Measurements from ENCODE around the gene KRTAP10-9. TPM values are rescaled to one million over a fixed set of nuclear protein-coding genes. Genes with fewer than 3 reads are reported as not detected.
"Not testable (repeated sequence)": the region's sequence is repeated elsewhere in the genome, so short reads cannot be mapped to it uniquely, and the experiment has no call there.

The KRTAP10-9 gene
- polyA plus RNA-seq, 3 donors, result not detected

DNA sequence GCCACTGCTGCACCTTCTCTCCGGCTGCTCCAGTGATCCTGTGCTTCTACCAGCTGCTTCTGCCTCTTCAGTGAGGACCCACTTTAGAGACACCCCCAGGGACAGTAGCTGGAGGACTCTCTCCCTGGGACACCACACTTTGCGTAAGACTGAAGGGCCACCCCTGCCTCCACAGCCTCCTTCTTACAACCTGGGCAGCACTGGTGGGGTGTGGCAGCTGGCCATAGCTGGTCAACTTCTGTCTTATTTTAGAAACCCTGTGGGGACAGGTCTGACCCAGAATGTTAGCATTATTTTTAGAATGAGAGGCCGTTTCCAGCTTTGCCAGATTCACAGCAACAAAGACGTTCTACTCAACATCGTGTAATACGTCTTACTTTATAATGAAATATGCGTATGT is 1.1 kb upstream of the KRTAP10-9 start:
- no peaks in the 10 kb centered on the region for H3K27me3 ChIP-seq (ENCODE audit: control insufficient read depth in 2 of 2, insufficient read depth in 2 of 2, low read length in 2 of 2)
- H3K9me3 Mint-ChIP-seq, result peaks cover 35 to 60% (median 48%) of the 10 kb centered on the region in 7 donors
- H3K27ac ChIP-seq (ENCODE audit: low read depth in 1 of 2, low read length in 2 of 2), result no peak overlapping the region
- DNase-seq, result no peak
- H3K4me1 Mint-ChIP-seq, result no peaks in the 10 kb centered on the region
- intact Hi-C loops (cut with micrococcal nuclease), result no loop called here
- H3K4me3 ChIP-seq (replicated peaks in 1 of 3; ENCODE audit: low read depth in 2 of 3, low read length in 3 of 3), result no peak overlapping the region
- H3K4me2 ChIP-seq (replicated peaks; ENCODE audit: extremely low read depth, low read length, poor library complexity, severe bottlenecking), result no peak overlapping the region
- H3K9me3 ChIP-seq (replicated peaks in 1 of 2; ENCODE audit: control insufficient read depth in 1 of 2, insufficient read depth in 1 of 2, low read length in 2 of 2), result peaks cover 33 to 36% of the 10 kb centered on the region in 2 donors
- TF ChIP-seq, protein P1, sequence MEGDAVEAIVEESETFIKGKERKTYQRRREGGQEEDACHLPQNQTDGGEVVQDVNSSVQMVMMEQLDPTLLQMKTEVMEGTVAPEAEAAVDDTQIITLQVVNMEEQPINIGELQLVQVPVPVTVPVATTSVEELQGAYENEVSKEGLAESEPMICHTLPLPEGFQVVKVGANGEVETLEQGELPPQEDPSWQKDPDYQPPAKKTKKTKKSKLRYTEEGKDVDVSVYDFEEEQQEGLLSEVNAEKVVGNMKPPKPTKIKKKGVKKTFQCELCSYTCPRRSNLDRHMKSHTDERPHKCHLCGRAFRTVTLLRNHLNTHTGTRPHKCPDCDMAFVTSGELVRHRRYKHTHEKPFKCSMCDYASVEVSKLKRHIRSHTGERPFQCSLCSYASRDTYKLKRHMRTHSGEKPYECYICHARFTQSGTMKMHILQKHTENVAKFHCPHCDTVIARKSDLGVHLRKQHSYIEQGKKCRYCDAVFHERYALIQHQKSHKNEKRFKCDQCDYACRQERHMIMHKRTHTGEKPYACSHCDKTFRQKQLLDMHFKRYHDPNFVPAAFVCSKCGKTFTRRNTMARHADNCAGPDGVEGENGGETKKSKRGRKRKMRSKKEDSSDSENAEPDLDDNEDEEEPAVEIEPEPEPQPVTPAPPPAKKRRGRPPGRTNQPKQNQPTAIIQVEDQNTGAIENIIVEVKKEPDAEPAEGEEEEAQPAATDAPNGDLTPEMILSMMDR (IDR thresholded peaks at IDR 0.05), result no peak
- H3K27ac Mint-ChIP-seq, result no peak overlapping the region
- H3K79me2 ChIP-seq (ENCODE audit: insufficient read depth, low read length), result no peaks in the 10 kb centered on the region
- H2AFZ ChIP-seq (ENCODE audit: insufficient read depth, low read depth, low read length, poor library complexity, severe bottlenecking), result no peak overlapping the region
- H3K36me3 ChIP-seq (replicated peaks in 1 of 2; ENCODE audit: control insufficient read depth in 1 of 2, insufficient read depth in 2 of 2, low read length in 2 of 2), result no peaks in the 10 kb centered on the region
- 100% methylated on average over 1 of the region's 7 CpGs for WGBS (ENCODE audit: insufficient coverage)
- H3K4me3 Mint-ChIP-seq, result no peak overlapping the region
- H3K27me3 Mint-ChIP-seq (ENCODE audit: low read depth in 3 of 3), result peaks cover 8 to 14% (median 10%) of the 10 kb centered on the region in 3 donors
- H3K36me3 Mint-ChIP-seq, result no peaks in the 10 kb centered on the region
- no peak overlapping the region for H3K9ac ChIP-seq (ENCODE audit: insufficient read depth, low read length, poor library complexity, severe bottlenecking)
- H4K20me1 ChIP-seq (ENCODE audit: insufficient read depth, low read length), result no peaks in the 10 kb centered on the region
- H3K4me1 ChIP-seq (ENCODE audit: control insufficient read depth in 1 of 2, insufficient read depth in 2 of 2, low read length in 2 of 2), result no peaks in the 10 kb centered on the region

DNA sequence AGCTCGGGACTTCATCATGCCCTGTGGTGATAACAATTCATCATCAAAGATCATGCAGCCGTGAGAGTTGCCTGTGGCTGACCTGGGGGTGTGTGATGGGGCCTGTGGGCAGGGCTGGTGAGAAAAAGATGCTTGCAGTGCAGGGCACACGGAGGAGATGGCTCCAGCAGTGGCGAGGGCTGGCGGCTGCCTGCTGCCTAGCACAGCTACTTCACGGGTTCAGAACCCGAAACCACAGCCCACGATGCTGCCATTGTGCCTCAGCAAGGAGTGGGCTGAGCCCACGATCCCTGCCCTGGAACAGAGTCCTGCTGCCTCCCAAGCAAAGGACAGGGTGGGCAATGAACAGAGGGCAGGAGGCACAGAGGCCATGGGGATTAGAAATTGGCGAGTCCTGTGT is 631 bp upstream of the KRTAP10-9 start:
- Mint-ChIP-seq H3K36me3 (no peaks in the 10 kb centered on the region), H3K4me1 (no peaks in the 10 kb centered on the region)

DNA sequence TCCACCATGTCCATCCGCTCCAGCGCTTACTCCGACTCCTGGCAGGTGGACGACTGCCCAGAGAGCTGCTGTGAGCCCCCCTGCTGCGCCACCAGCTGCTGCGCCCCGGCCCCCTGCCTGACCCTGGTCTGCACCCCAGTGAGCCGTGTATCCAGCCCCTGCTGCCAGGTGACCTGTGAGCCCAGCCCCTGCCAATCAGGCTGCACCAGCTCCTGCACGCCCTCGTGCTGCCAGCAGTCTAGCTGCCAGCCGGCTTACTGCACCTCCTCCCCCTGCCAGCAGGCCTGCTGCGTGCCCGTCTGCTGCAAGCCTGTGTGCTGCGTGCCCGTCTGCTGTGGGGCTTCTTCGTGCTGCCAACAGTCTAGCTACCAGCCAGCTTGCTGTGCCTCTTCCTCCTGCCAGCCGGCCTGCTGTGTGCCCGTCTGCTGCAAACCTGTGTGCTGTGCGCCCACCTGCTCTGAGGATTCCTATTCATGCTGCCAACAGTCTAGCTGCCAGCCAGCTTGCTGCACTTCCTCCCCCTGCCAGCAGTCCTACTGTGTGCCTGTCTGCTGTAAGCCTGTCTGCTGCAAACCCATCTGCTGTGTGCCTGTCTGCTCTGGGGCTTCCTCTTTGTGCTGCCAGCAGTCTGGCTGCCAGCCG is 409 bp downstream of the KRTAP10-9 start:
- H3K79me2 ChIP-seq (ENCODE audit: insufficient read depth, low read length); H3K36me3 Mint-ChIP-seq; H2AFZ ChIP-seq (ENCODE audit: insufficient read depth, low read depth, low read length, poor library complexity, severe bottlenecking); H4K20me1 ChIP-seq (ENCODE audit: insufficient read depth, low read length); H3K36me3 ChIP-seq (replicated peaks in 1 of 2; ENCODE audit: control insufficient read depth in 1 of 2, insufficient read depth in 2 of 2, low read length in 2 of 2); H3K27me3 ChIP-seq (ENCODE audit: control insufficient read depth in 2 of 2, insufficient read depth in 2 of 2, low read length in 2 of 2); H3K4me1 Mint-ChIP-seq; H3K4me3 Mint-ChIP-seq; DNase-seq; H3K4me2 ChIP-seq (replicated peaks; ENCODE audit: extremely low read depth, low read length, poor library complexity, severe bottlenecking); H3K27ac ChIP-seq (ENCODE audit: low read depth in 1 of 2, low read length in 2 of 2); H3K4me3 ChIP-seq (replicated peaks in 1 of 3; ENCODE audit: low read depth in 2 of 3, low read length in 3 of 3); intact Hi-C loops (cut with micrococcal nuclease); H3K4me1 ChIP-seq (ENCODE audit: control insufficient read depth in 1 of 2, insufficient read depth in 2 of 2, low read length in 2 of 2); H3K9ac ChIP-seq (ENCODE audit: insufficient read depth, low read length, poor library complexity, severe bottlenecking): not testable (repeated sequence)
- Mint-ChIP-seq H3K9me3 (peaks cover 42 to 69% (median 58%) of the 10 kb centered on the region in 7 donors), H3K27me3 (ENCODE audit: low read depth in 3 of 3) (peaks cover 6 to 14% (median 8%) of the 10 kb centered on the region in 3 donors), H3K27ac (peak overlapping the region in 1 of 7 donors; percentile 25)
- WGBS (ENCODE audit: insufficient coverage), result 84% methylated on average over 14 of the region's 20 CpGs
- H3K9me3 ChIP-seq (replicated peaks in 1 of 2; ENCODE audit: control insufficient read depth in 1 of 2, insufficient read depth in 1 of 2, low read length in 2 of 2), result peaks cover 38 to 42% of the 10 kb centered on the region in 2 donors

More for the DNA sequence above, 631 bp upstream of the KRTAP10-9 start:
- TF ChIP-seq, protein P1 (IDR thresholded peaks at IDR 0.05), result no peak
- no peak overlapping the region for H3K4me3 Mint-ChIP-seq
- WGBS (ENCODE audit: insufficient coverage), result 90% methylated on average over 10 of the region's 10 CpGs
- peaks cover 39 to 63% (median 53%) of the 10 kb centered on the region in 7 donors for H3K9me3 Mint-ChIP-seq
- no peak overlapping the region for H3K27ac ChIP-seq (ENCODE audit: low read depth in 1 of 2, low read length in 2 of 2)
- no peak for DNase-seq
- intact Hi-C loops (cut with micrococcal nuclease), result no loop called here
- H3K4me1 ChIP-seq (ENCODE audit: control insufficient read depth in 1 of 2, insufficient read depth in 2 of 2, low read length in 2 of 2), result no peaks in the 10 kb centered on the region
- no peaks in the 10 kb centered on the region for H3K27me3 ChIP-seq (ENCODE audit: control insufficient read depth in 2 of 2, insufficient read depth in 2 of 2, low read length in 2 of 2)
- H3K79me2 ChIP-seq (ENCODE audit: insufficient read depth, low read length), result no peaks in the 10 kb centered on the region
- no peak overlapping the region for H3K9ac ChIP-seq (ENCODE audit: insufficient read depth, low read length, poor library complexity, severe bottlenecking)
- no peak overlapping the region for H3K27ac Mint-ChIP-seq
- peaks cover 8 to 14% (median 10%) of the 10 kb centered on the region in 3 donors for H3K27me3 Mint-ChIP-seq (ENCODE audit: low read depth in 3 of 3)
- H4K20me1 ChIP-seq (ENCODE audit: insufficient read depth, low read length), result no peaks in the 10 kb centered on the region
- no peak overlapping the region for H3K4me3 ChIP-seq (replicated peaks in 1 of 3; ENCODE audit: low read depth in 2 of 3, low read length in 3 of 3)
- no peaks in the 10 kb centered on the region for H3K36me3 ChIP-seq (replicated peaks in 1 of 2; ENCODE audit: control insufficient read depth in 1 of 2, insufficient read depth in 2 of 2, low read length in 2 of 2)
- H3K9me3 ChIP-seq (replicated peaks in 1 of 2; ENCODE audit: control insufficient read depth in 1 of 2, insufficient read depth in 1 of 2, low read length in 2 of 2), result peaks cover 34 to 36% of the 10 kb centered on the region in 2 donors
- H3K4me2 ChIP-seq (replicated peaks; ENCODE audit: extremely low read depth, low read length, poor library complexity, severe bottlenecking), result no peak overlapping the region
- H2AFZ ChIP-seq (ENCODE audit: insufficient read depth, low read depth, low read length, poor library complexity, severe bottlenecking), result no peak overlapping the region

Data from CD14-positive monocyte (primary cell).